Mesendoderm (in vitro differentiated cells): ENCODE measurements around the gene RGS5.

Experiments
- DNase-seq: peaks from one replicate; pipeline ENCODE4 v3.0.0; 2013
- H2AK5ac ChIP-seq: 2 replicates; pipeline ENCODE4 v1.6.1; 2013; ENCODE audit warnings: low read length, inconsistent platforms
- H2BK120ac ChIP-seq: 2 replicates; pipeline ENCODE4 v1.6.1; 2013; ENCODE audit warnings: low read depth, mild to moderate bottlenecking, low read length, moderate library complexity, mixed read lengths
- H2BK15ac ChIP-seq: replicated peaks from 2 replicates; pipeline ENCODE4 v1.6.1; 2013; ENCODE audit warnings: low read depth, mild to moderate bottlenecking, moderate library complexity
- H2BK5ac ChIP-seq: 2 replicates; pipeline ENCODE4 v1.6.1; 2013; ENCODE audit warnings: low read length, inconsistent platforms
- H3K18ac ChIP-seq: 2 replicates; pipeline ENCODE4 v1.6.1; 2013; ENCODE audit warnings: mild to moderate bottlenecking, low read length, mixed read lengths
- H3K23ac ChIP-seq: one replicate; pipeline ENCODE4 v1.6.1; 2013; ENCODE audit warnings: low read length
- H3K27ac ChIP-seq: 2 replicates; pipeline ENCODE4 v1.5.1; 2013; ENCODE audit warnings: low read depth, mild to moderate bottlenecking, inconsistent platforms, low read length, moderate library complexity
- H3K27me3 ChIP-seq: 2 replicates; pipeline ENCODE4 v1.6.1; 2013; ENCODE audit warnings: low read length, control low read depth, mild to moderate bottlenecking, inconsistent platforms; ENCODE audit not compliant: insufficient read depth, poor library complexity
- H3K36me3 ChIP-seq: 2 replicates; pipeline ENCODE4 v1.6.1; 2013; ENCODE audit warnings: low read length, inconsistent platforms; ENCODE audit not compliant: control insufficient read depth, insufficient read depth
- H3K4ac ChIP-seq: one replicate; pipeline ENCODE4 v1.6.1; 2013; ENCODE audit warnings: low read depth, mild to moderate bottlenecking, low read length, moderate library complexity
- H3K4me1 ChIP-seq: 2 replicates; pipeline ENCODE4 v1.6.1; 2013; ENCODE audit warnings: low read depth, low read length, inconsistent platforms; ENCODE audit not compliant: control insufficient read depth
- H3K4me2 ChIP-seq: 2 replicates; pipeline ENCODE4 v1.6.1; 2013; ENCODE audit warnings: low read length
- H3K4me3 ChIP-seq: 2 replicates; pipeline ENCODE4 v1.5.1; 2013; ENCODE audit warnings: mild to moderate bottlenecking, low read length
- H3K56ac ChIP-seq: one replicate; pipeline ENCODE4 v1.6.1; 2013; ENCODE audit warnings: low read length
- H3K79me1 ChIP-seq: 2 replicates; pipeline ENCODE4 v1.6.1; 2013; ENCODE audit warnings: low read length, inconsistent platforms
- H3K79me2 ChIP-seq: 2 replicates; pipeline ENCODE4 v1.6.1; 2013; ENCODE audit warnings: mild to moderate bottlenecking, low read length; ENCODE audit not compliant: control insufficient read depth, insufficient read depth
- H3K9ac ChIP-seq: 2 replicates; pipeline ENCODE4 v1.6.1; 2013; ENCODE audit warnings: low read length, inconsistent platforms
- H4K5ac ChIP-seq: one replicate; pipeline ENCODE4 v1.6.1; 2013; ENCODE audit warnings: low read length
- H4K8ac ChIP-seq: one replicate; pipeline ENCODE4 v1.6.1; 2013; ENCODE audit warnings: low read depth, mild to moderate bottlenecking, control low read depth, low read length, moderate library complexity
- WGBS: extraction: QIAGEN DNeasy Blood & Tissue Kit; methylation state at CpG from one replicate; pipeline ENCODE4 v1.1.7; 2013; ENCODE audit warnings: low lambda C conversion rate, missing lambda C conversion rate; ENCODE audit not compliant: insufficient coverage; ENCODE audit errors: extremely low coverage; 5-methylcytosine and 5-hydroxymethylcytosine counted together

The RGS5 gene

DNA sequence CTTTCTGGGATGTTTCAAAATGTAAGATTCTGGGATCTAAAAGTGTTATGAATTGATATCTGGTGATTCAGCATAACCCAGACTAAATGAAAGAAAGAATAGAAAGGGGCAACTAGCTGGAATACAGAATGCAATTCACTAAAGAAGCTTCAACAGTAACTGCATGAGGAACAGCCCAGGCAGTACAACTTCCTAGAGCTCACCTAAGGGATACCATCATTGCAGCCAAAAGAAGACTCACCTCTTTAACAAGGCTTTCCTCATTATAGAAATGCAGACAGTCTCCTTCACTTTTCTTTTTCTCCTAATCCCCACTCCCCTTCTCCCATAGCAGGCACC is 6.3 kb downstream of the RGS5 start:
- Histone ChIP-seq H3K4ac (no peak overlapping the region), H4K5ac (no peak overlapping the region), H2BK5ac (no peak overlapping the region)

DNA sequence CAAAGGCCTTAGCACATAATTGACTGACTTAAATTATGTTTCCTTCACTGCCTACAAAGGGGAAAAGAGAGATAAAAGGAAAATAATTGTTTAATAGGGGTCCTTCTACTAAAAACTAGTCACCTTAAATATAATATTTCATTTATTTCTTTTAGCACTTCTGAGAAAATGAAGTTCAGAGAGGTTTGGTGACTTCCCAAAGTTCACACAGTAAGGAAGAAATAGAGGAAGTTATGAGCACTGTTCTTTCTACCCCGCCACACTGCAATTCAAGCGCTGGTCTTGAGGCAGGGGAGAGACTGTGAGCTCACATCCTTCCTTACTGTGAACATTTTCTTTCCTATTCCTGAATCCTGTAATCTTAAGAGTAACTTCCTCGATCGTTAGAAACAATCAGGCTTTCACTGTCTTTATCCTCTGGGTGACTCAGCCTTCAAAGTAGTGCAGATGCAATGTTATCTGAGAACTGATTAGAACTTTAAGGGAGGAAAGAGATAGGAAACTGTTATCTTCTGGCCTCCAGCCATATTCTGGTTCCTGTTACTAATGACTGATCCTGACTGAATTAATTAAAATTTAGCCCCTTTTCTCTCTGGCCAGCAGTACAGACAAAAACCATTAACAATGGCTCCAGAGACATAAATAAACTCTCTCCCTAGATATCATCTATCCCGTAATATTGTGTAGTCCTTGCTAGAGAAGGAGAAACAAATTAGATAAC is 6.8 kb downstream of the RGS5 start:
- Histone ChIP-seq H3K4ac (no peak overlapping the region), H3K36me3 (no peaks in the 10 kb centered on the region), H3K79me2 (no peaks in the 10 kb centered on the region), H2AK5ac (no peak overlapping the region), H3K27ac (no peak overlapping the region), H3K79me1 (no peaks in the 10 kb centered on the region), H2BK5ac (no peak overlapping the region), H4K5ac (no peak overlapping the region), H2BK15ac (no peak overlapping the region), H3K23ac (no peak overlapping the region), H4K8ac (no peak overlapping the region), H3K4me2 (no peak overlapping the region), H3K56ac (no peak overlapping the region), H3K4me3 (no peak overlapping the region), H3K4me1 (peaks cover 5% of the 10 kb centered on the region), H3K27me3 (no peaks in the 10 kb centered on the region), H3K18ac (no peak overlapping the region), H2BK120ac (no peak overlapping the region), H3K9ac (no peak overlapping the region)
- DNase-seq = peak; percentile 97
- WGBS = no CpG with 5 or more reads among the region's 5 CpGs

More for the DNA sequence above, 6.3 kb downstream of the RGS5 start:
- Histone ChIP-seq H3K9ac (no peak overlapping the region), H2BK120ac (peak overlapping the region; percentile 73), H2BK15ac (no peak overlapping the region), H3K4me1 (peaks cover 5% of the 10 kb centered on the region), H3K36me3 (no peaks in the 10 kb centered on the region), H3K27me3 (no peaks in the 10 kb centered on the region), H3K79me1 (no peaks in the 10 kb centered on the region), H3K56ac (no peak overlapping the region), H3K18ac (peak overlapping the region; percentile 56), H2AK5ac (no peak overlapping the region), H3K79me2 (no peaks in the 10 kb centered on the region), H3K4me3 (no peak overlapping the region), H4K8ac (no peak overlapping the region), H3K27ac (no peak overlapping the region), H3K4me2 (no peak overlapping the region), H3K23ac (no peak overlapping the region)
- peak; percentile 17 for DNase-seq

DNA sequence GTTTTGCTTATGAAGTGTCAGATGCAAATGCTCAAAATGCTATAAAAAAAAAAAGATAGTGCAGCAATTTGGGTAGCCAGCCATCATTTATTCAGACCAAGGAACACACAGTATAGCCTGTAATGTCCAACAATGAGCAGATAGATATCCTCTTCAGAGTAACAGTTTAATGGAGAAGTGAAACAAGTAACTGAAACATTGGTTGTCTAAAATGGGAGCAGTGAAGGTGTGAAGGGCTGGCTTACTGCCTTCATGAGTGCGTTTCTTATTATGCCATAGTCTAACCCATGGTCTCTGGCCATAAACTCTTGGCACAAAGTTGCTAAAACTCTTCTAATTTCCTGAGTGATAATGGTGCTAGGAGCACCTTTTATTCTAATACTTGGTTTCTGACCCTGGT is 11.4 kb downstream of the RGS5 start:
- no peaks in the 10 kb centered on the region for H3K27me3 ChIP-seq
- H3K36me3 ChIP-seq = no peaks in the 10 kb centered on the region
- no peak overlapping the region for H2AK5ac ChIP-seq
- no CpG with 5 or more reads among the region's 1 CpG for WGBS
- no peak overlapping the region for H2BK5ac ChIP-seq
- no peaks in the 10 kb centered on the region for H3K79me1 ChIP-seq
- H3K79me2 ChIP-seq = no peaks in the 10 kb centered on the region
- H3K4me2 ChIP-seq = no peak overlapping the region
- DNase-seq = no peak
- no peak overlapping the region for H2BK15ac ChIP-seq
- H3K23ac ChIP-seq = no peak overlapping the region
- no peak overlapping the region for H3K9ac ChIP-seq
- H4K8ac ChIP-seq = no peak overlapping the region
- no peak overlapping the region for H4K5ac ChIP-seq
- H3K18ac ChIP-seq = no peak overlapping the region
- no peak overlapping the region for H3K4me3 ChIP-seq
- H3K56ac ChIP-seq = no peak overlapping the region
- no peak overlapping the region for H2BK120ac ChIP-seq
- peaks cover 2% of the 10 kb centered on the region for H3K4me1 ChIP-seq
- no peak overlapping the region for H3K27ac ChIP-seq
- H3K4ac ChIP-seq = no peak overlapping the region

DNA sequence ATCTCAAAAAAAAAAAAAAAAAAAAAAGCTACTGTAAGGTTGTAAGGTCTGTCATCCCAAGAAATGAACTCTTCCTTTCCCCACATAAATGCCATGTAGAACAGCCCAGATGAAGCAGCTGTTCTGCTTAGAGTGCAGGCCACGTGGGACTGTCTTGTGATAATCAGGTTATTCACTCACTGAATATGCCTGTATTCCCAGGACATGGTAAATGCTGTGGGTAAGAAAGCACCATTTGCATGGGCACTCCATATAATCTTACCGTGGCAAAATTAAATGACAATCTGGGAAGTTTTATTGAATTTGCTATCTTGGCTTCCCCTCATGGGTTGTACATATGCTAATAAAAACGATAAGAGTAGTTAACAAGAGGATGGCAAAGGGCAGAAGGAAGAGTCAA is 13.8 kb downstream of the RGS5 start:
- H2BK5ac ChIP-seq = no peak overlapping the region
- no peaks in the 10 kb centered on the region for H3K36me3 ChIP-seq
- no peak for DNase-seq
- H3K27me3 ChIP-seq = no peaks in the 10 kb centered on the region
- no peak overlapping the region for H4K5ac ChIP-seq
- no peak overlapping the region for H3K23ac ChIP-seq
- H2BK120ac ChIP-seq = no peak overlapping the region
- no peak overlapping the region for H3K27ac ChIP-seq
- no peak overlapping the region for H3K18ac ChIP-seq
- no peak overlapping the region for H4K8ac ChIP-seq
- no peak overlapping the region for H3K4me2 ChIP-seq
- no CpG with 5 or more reads among the region's 3 CpGs for WGBS
- H3K79me1 ChIP-seq = no peaks in the 10 kb centered on the region
- H3K4ac ChIP-seq = no peak overlapping the region
- peaks cover 2% of the 10 kb centered on the region for H3K4me1 ChIP-seq
- no peak overlapping the region for H2BK15ac ChIP-seq
- no peaks in the 10 kb centered on the region for H3K79me2 ChIP-seq
- no peak overlapping the region for H3K9ac ChIP-seq
- no peak overlapping the region for H3K4me3 ChIP-seq
- no peak overlapping the region for H3K56ac ChIP-seq
- H2AK5ac ChIP-seq = no peak overlapping the region

DNA sequence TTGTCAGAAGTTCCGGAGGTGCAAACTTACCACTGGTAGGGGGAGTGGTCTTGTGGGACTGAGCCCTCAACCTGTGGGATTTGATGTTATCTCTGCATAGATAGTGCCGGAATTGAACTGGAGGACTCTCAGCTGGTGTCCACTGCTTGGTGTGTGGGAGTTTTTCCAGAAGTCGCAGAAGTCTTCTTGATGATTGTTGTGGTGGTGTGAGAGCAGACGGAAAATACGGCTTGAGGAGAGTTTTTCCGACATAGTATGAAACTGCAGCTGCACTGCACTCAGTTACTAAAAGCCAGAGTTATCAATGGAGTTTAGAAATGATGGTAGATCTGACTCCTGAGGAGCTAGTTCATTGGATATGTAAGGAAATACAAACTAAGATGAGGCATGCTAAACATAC is 14.9 kb downstream of the RGS5 start:
- Histone ChIP-seq H3K4me1 (peaks cover 2% of the 10 kb centered on the region), H3K4me3 (no peak overlapping the region), H2BK120ac (no peak overlapping the region), H3K79me2 (no peaks in the 10 kb centered on the region), H3K79me1 (no peaks in the 10 kb centered on the region), H2BK5ac (no peak overlapping the region), H4K8ac (no peak overlapping the region), H3K27me3 (no peaks in the 10 kb centered on the region), H3K27ac (no peak overlapping the region), H2BK15ac (no peak overlapping the region), H3K4me2 (no peak overlapping the region), H3K56ac (peak overlapping the region; percentile 10), H3K23ac (no peak overlapping the region), H3K4ac (no peak overlapping the region), H3K18ac (no peak overlapping the region), H3K36me3 (no peaks in the 10 kb centered on the region), H2AK5ac (no peak overlapping the region), H3K9ac (no peak overlapping the region), H4K5ac (no peak overlapping the region)
- no peak for DNase-seq
- WGBS = no CpG with 5 or more reads among the region's 6 CpGs

DNA sequence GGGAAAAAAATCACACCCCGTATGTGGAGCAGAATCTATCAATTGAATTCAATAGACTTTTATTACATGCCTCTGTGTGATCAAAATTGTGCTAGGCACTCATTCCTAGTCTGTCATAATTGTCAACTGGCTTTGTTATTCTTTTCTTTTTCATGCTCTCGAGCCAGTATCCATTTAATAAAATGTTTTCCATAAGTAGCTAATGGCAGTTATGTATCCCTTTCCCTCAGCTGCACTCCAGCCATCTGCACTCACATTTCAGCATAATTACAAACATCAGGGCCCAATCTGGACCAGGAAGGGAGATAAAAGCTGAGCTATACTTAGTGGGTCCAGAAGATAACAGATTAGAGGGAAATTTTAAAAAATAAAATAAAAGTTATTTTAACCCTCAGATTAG is 15.9 kb downstream of the RGS5 start:
- no CpG with 5 or more reads among the region's 2 CpGs for WGBS
- H3K56ac ChIP-seq = no peak overlapping the region
- no peak overlapping the region for H3K18ac ChIP-seq
- H2AK5ac ChIP-seq = no peak overlapping the region
- H3K23ac ChIP-seq = no peak overlapping the region
- no peak overlapping the region for H3K4me2 ChIP-seq
- no peak overlapping the region for H2BK5ac ChIP-seq
- no peaks in the 10 kb centered on the region for H3K27me3 ChIP-seq
- H3K4me1 ChIP-seq = peaks cover 2% of the 10 kb centered on the region
- no peak overlapping the region for H2BK120ac ChIP-seq
- no peak overlapping the region for H3K9ac ChIP-seq
- no peak overlapping the region for H3K4ac ChIP-seq
- H4K8ac ChIP-seq = no peak overlapping the region
- no peak overlapping the region for H3K27ac ChIP-seq
- no peak for DNase-seq
- no peak overlapping the region for H4K5ac ChIP-seq
- H3K79me1 ChIP-seq = no peaks in the 10 kb centered on the region
- H2BK15ac ChIP-seq = no peak overlapping the region
- no peaks in the 10 kb centered on the region for H3K79me2 ChIP-seq
- H3K36me3 ChIP-seq = no peaks in the 10 kb centered on the region
- no peak overlapping the region for H3K4me3 ChIP-seq
